Uterus (tissue), 4 donors: ENCODE results near the gene ADAMTS14. TPM values are rescaled to one million over a fixed set of nuclear protein-coding genes. Genes with fewer than 3 reads are reported as not detected.

Source experiments
- DNase-seq, 2 donors: peaks; one replicate each; pipeline ENCODE4 v3.0.0-alpha.2; 2019 to 2020
- H3K27ac ChIP-seq, 2 donors: fragments of 200-600 bp; sonication (generic); 1 replicate in 1 of 2; 2 replicates in 1 of 2; pipeline ENCODE4 v1.5.1; 2016 to 2018
- H3K27me3 ChIP-seq, 2 donors: fragments of 200-600 bp; sonication (generic); one replicate each; pipeline ENCODE4 v1.5.1; 2018 to 2019; ENCODE audit warnings: control low read depth in 1 of 2
- H3K36me3 ChIP-seq, 2 donors: fragments of 200-600 bp; sonication (generic); one replicate each; pipeline ENCODE4 v1.5.1; 2019; ENCODE audit warnings: control low read depth in 1 of 2
- H3K4me1 ChIP-seq, 2 donors: fragments of 200-600 bp; sonication (generic); one replicate each; pipeline ENCODE4 v1.5.1; 2018 to 2019; ENCODE audit warnings: control low read depth in 1 of 2
- H3K4me3 ChIP-seq, 2 donors: fragments of 200-600 bp; sonication (generic); 1 replicate in 1 of 2; 2 replicates in 1 of 2; pipeline ENCODE4 v1.5.1; 2018 to 2019; ENCODE audit warnings: mild to moderate bottlenecking in 1 of 2
- H3K9me3 ChIP-seq, 2 donors: fragments of 200-600 bp; sonication (generic); one replicate each; pipeline ENCODE4 v1.5.1; 2019; ENCODE audit warnings: control low read depth in 1 of 2
- POLR2A ChIP-seq, 2 donors: fragments of 450-650 bp; IDR thresholded peaks; one replicate each; pipeline ENCODE4 v1.6.1; 2016; ENCODE audit warnings: antibody characterized with exemption in 2 of 2, mild to moderate bottlenecking in 1 of 2, moderate library complexity in 1 of 2
- intact Hi-C: fragments of 100-400 bp; cut with DNase I; formaldehyde crosslinking; loops from one replicate; pipeline ENCODE4 v1.15.1; 2023; ENCODE audit warnings: low total_unique reads
- total RNA-seq, 4 donors: library from RNA; depleted of rRNA in 3 of 4; stranded (reverse); fragments of >200 nt in 3 of 4; gene quantifications; one replicate each; pipeline versions ENCODE4 v1.1.0 to v1.2.4, GENCODE V29; 2014 to 2023
- TF ChIP-seq, protein P1 (sequence below), 4 experiments: fragments of 200-600 bp in 2 of 4; fragments of 450-650 bp in 2 of 4; sonication (generic) in 2 of 4; IDR thresholded peaks; one replicate each; pipeline ENCODE4 v1.5.1; 2016 to 2019; ENCODE audit warnings: antibody characterized with exemption in 4 of 4, mild to moderate bottlenecking in 2 of 4, moderate library complexity in 1 of 4
- donor health status: DM: yes; HTN: yes; CAD: no.

The ADAMTS14 gene
- total RNA-seq, 4 donors from 2014 or later, result 0.18 to 3.7 TPM; not detected in 2

DNA sequence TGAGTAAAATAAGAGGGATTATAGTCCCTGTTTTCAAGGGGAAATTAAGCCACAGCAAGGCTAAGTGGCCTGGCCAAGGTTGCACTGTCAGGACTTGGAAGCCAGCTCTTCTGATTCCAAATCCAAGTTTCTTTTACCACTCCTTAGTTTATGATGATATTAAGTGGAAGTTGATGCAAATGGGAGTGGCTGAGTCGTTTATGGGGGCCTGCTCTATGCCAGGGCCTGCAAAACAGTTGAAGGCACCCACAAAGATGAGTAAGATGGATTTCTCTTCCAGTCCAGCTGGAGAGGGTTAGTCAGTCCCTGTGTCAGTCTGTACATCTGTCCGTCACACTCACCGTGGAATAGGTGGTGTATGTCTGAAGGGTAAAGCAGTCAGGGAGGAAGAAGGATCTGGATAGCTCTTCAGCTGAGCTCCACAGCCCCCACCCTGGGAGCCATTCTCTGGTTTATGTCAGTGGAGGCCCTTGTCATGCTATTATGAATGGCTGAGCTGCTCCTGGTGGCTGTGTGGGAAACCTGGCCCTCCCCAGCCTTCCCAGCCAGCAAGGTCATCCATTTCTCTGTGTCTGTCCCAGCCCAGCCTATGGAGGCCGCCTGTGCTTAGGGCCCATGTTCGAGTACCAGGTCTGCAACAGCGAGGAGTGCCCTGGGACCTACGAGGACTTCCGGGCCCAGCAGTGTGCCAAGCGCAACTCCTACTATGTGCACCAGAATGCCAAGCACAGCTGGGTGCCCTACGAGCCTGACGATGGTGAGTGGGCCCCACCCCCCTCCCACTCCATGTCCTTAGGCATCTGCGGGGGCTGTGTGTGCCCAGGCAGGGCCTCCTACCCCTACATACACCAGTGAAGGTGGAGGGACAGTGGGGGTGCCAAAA is 68.3 kb downstream of the ADAMTS14 start:
- no peak overlapping the region for H3K27ac ChIP-seq
- no peaks in the 10 kb centered on the region for H3K27me3 ChIP-seq
- H3K4me3 ChIP-seq, result no peak overlapping the region
- H3K4me1 ChIP-seq, result no peaks in the 10 kb centered on the region
- no peaks in the 10 kb centered on the region for H3K36me3 ChIP-seq
- no peak for DNase-seq
- intact Hi-C loops, result no loop called here
- H3K9me3 ChIP-seq, result no peaks in the 10 kb centered on the region
- TF ChIP-seq POLR2A (IDR thresholded peaks at IDR 0.05), result no peak
- TF ChIP-seq, protein P1, sequence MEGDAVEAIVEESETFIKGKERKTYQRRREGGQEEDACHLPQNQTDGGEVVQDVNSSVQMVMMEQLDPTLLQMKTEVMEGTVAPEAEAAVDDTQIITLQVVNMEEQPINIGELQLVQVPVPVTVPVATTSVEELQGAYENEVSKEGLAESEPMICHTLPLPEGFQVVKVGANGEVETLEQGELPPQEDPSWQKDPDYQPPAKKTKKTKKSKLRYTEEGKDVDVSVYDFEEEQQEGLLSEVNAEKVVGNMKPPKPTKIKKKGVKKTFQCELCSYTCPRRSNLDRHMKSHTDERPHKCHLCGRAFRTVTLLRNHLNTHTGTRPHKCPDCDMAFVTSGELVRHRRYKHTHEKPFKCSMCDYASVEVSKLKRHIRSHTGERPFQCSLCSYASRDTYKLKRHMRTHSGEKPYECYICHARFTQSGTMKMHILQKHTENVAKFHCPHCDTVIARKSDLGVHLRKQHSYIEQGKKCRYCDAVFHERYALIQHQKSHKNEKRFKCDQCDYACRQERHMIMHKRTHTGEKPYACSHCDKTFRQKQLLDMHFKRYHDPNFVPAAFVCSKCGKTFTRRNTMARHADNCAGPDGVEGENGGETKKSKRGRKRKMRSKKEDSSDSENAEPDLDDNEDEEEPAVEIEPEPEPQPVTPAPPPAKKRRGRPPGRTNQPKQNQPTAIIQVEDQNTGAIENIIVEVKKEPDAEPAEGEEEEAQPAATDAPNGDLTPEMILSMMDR (IDR thresholded peaks at IDR 0.05), result no peak

DNA sequence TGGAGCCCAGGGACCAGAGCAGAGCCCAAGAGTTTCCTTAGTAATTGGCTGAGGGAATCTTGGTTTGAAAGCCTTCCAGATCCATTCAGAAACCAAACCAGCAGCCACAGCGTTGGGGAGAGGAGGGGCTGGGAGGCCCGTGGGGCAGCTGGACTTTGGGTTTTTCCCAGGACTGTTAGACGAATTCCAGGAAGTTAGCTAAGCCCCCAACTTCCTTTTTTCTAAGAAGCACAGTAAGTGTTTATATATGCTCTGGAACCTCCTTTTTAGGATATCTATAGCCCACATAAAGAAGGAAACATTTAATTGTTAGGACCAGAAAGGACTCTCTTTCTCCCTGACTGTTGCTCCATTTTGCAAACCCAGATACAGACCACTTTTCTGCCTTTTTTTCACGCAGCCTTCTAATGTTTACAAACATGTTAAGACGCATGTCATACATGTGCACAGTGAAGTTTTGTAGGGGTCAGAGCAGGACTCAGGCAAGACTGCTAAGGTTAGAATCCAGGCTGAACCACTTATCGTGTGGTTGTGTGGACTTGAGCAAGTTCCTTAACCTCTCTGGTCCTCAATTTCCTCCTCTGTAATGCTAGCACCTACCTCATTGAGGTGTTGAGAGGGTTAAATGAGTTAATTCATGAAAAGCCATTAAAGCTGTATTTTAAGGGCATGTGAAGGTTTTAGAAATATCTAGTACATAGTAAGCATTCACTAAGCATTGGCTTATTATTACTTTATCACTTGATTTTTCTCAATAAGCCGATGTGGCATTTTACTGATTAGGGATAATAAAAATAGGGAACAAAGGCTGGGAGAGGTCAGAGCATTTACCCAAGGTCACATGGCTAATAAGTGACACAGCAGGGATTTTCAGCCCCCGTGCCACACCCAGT is 70.5 kb downstream of the ADAMTS14 start:
- Histone ChIP-seq H3K9me3 (no peaks in the 10 kb centered on the region), H3K27me3 (no peaks in the 10 kb centered on the region), H3K27ac (no peak overlapping the region), H3K4me1 (no peaks in the 10 kb centered on the region), H3K36me3 (no peaks in the 10 kb centered on the region), H3K4me3 (no peak overlapping the region)
- no peak for DNase-seq
- TF ChIP-seq, protein P1 (IDR thresholded peaks at IDR 0.05), result no peak
- no peak for TF ChIP-seq POLR2A (IDR thresholded peaks at IDR 0.05)
- intact Hi-C loops, result no loop called here

DNA sequence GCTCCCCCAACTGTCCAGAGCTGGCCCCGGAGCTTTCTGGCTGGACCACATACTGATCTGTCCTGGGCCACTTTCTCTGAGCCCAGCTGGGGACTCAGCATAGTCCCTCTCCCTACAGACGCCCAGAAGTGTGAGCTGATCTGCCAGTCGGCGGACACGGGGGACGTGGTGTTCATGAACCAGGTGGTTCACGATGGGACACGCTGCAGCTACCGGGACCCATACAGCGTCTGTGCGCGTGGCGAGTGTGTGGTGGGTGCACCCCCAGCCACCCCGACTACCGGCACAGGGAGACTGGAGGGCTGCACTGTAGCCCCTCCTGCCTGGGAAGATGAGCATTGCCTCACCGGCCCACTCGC is 71.1 kb downstream of the ADAMTS14 start:
- no peak overlapping the region for H3K27ac ChIP-seq
- no peaks in the 10 kb centered on the region for H3K36me3 ChIP-seq
- no peak for DNase-seq
- H3K4me1 ChIP-seq, result no peaks in the 10 kb centered on the region
- no peaks in the 10 kb centered on the region for H3K9me3 ChIP-seq
- H3K4me3 ChIP-seq, result no peak overlapping the region
- no peaks in the 10 kb centered on the region for H3K27me3 ChIP-seq
- intact Hi-C loops, result no loop called here
- TF ChIP-seq, protein P1 (IDR thresholded peaks at IDR 0.05), result no peak
- TF ChIP-seq POLR2A (IDR thresholded peaks at IDR 0.05), result no peak

DNA sequence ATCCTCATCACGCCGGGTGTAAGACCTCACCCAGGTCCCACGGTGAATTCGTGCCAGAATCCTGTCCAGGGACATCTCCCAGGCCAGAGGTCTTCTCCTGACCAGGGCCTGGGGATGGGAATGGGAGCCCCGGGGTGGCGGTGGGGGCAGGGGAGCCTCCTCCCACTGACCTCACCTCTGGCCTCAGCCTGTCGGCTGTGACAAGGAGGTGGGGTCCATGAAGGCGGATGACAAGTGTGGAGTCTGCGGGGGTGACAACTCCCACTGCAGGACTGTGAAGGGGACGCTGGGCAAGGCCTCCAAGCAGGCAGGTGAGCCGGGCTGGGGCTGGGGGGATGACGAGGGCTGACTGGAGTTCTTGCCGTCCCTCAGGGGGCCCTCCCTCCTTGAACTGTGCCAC is 71.6 kb downstream of the ADAMTS14 start:
- Histone ChIP-seq H3K9me3 (no peaks in the 10 kb centered on the region), H3K4me1 (no peaks in the 10 kb centered on the region), H3K4me3 (no peak overlapping the region), H3K27me3 (no peaks in the 10 kb centered on the region), H3K27ac (no peak overlapping the region), H3K36me3 (no peaks in the 10 kb centered on the region)
- TF ChIP-seq, protein P1 (IDR thresholded peaks at IDR 0.05), result no peak
- TF ChIP-seq POLR2A (IDR thresholded peaks at IDR 0.05), result no peak
- DNase-seq, result no peak
- intact Hi-C loops, result no loop called here
